Measurements from ENCODE around the gene ATF5. TPM values are rescaled to one million over a fixed set of nuclear protein-coding genes. Genes with fewer than 3 reads are reported as not detected.

The ATF5 gene
- total and polyA plus RNA-seq, 2 experiments from 2014 or later: 4.8 to 6.8 TPM

- TF ChIP-seq CTCF (IDR thresholded peaks at IDR 0.05; ENCODE audit: low read depth, low read length): no peak
- H3K27me3 ChIP-seq: no peaks in the 10 kb centered on the region
- peaks cover 3% of the 10 kb centered on the region for H3K4me1 ChIP-seq (ENCODE audit: low read depth)
- DNase-seq (ENCODE audit: low read depth in 1 of 2, low spot score in 1 of 2): no peak
- no peak overlapping the region for H3K4me3 ChIP-seq
- H3K27ac ChIP-seq: no peak overlapping the region
- peaks cover 6% of the 10 kb centered on the region for H3K36me3 ChIP-seq
- no peaks in the 10 kb centered on the region for H3K9me3 ChIP-seq (ENCODE audit: low read depth)
These were observed 1.3 kb upstream of the ATF5 start for GRCh38 chr19:49927526-49928264.

GRCh38 chr19:49929611-49930482, 842 bp downstream of the ATF5 start:
- Histone ChIP-seq H3K27ac (peak overlapping the region; percentile 94), H3K27me3 (no peaks in the 10 kb centered on the region), H3K4me1 (ENCODE audit: low read depth) (peaks cover 3% of the 10 kb centered on the region), H3K36me3 (no peaks in the 10 kb centered on the region), H3K4me3 (peak overlapping the region; percentile 63), H3K9me3 (ENCODE audit: low read depth) (no peaks in the 10 kb centered on the region)
- peak; percentile 98 for DNase-seq (ENCODE audit: low read depth in 1 of 2, low spot score in 1 of 2)
- no peak for TF ChIP-seq CTCF (IDR thresholded peaks at IDR 0.05; ENCODE audit: low read depth, low read length)

- H3K27ac ChIP-seq: no peak overlapping the region
- no peak for TF ChIP-seq CTCF (IDR thresholded peaks at IDR 0.05; ENCODE audit: low read depth, low read length)
- peak overlapping the region; percentile 63 for H3K4me3 ChIP-seq
- H3K9me3 ChIP-seq (ENCODE audit: low read depth): no peaks in the 10 kb centered on the region
- H3K27me3 ChIP-seq: no peaks in the 10 kb centered on the region
- DNase-seq (ENCODE audit: low read depth in 1 of 2, low spot score in 1 of 2): peak in 1 of 2 donors; percentile 27
- H3K36me3 ChIP-seq: no peaks in the 10 kb centered on the region
- H3K4me1 ChIP-seq (ENCODE audit: low read depth): peaks cover 3% of the 10 kb centered on the region
These were observed 1.5 kb downstream of the ATF5 start for GRCh38 chr19:49930483-49931011.

GRCh38 chr19:49931293-49932040, 2.5 kb downstream of the ATF5 start:
- Histone ChIP-seq H3K9me3 (ENCODE audit: low read depth) (no peaks in the 10 kb centered on the region), H3K36me3 (no peaks in the 10 kb centered on the region), H3K4me1 (ENCODE audit: low read depth) (peaks cover 3% of the 10 kb centered on the region), H3K4me3 (no peak overlapping the region), H3K27me3 (no peaks in the 10 kb centered on the region), H3K27ac (no peak overlapping the region)
- DNase-seq (ENCODE audit: low read depth in 1 of 2, low spot score in 1 of 2): no peak
- TF ChIP-seq CTCF (IDR thresholded peaks at IDR 0.05; ENCODE audit: low read depth, low read length): no peak

DNA sequence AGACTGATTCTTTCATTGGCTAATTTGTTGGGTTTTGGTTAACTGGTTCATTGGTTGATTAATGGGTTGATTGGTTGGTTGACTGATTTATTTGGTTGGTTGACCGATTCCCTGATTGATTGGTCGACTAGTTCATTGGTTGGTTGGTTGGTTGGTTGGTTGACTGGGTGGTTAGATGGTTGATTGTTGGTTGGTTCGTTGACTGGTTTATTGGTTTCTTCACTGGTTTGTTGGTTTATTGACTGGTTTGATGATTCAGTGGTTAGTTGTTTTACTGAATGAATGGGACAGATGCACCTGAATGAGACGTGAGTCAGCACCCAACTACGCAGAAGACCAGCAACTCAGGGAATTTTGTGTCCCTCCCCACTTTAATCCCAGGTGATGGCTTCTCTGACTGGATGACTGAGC, 3.0 kb downstream of the ATF5 start:
- Histone ChIP-seq H3K27me3 (no peaks in the 10 kb centered on the region), H3K4me3 (no peak overlapping the region), H3K36me3 (no peaks in the 10 kb centered on the region)

More for the DNA sequence above, 3.0 kb downstream of the ATF5 start:
- Histone ChIP-seq H3K27ac (no peak overlapping the region), H3K9me3 (ENCODE audit: low read depth) (no peaks in the 10 kb centered on the region), H3K4me1 (ENCODE audit: low read depth) (peaks cover 3% of the 10 kb centered on the region)
- TF ChIP-seq CTCF (IDR thresholded peaks at IDR 0.05; ENCODE audit: low read depth, low read length): no peak
- no peak for DNase-seq (ENCODE audit: low read depth in 1 of 2, low spot score in 1 of 2)

All from cardiac muscle cell (in vitro differentiated cells and primary cell).